BJ (cell line): ENCODE results near the gene HOXD11. TPM values are rescaled to one million over a fixed set of nuclear protein-coding genes. Genes with fewer than 3 reads are reported as not detected.
A peak's percentile ranks its signal among the peaks of the same experiment; 100 is the strongest.

Source experiments
- CTCF ChIA-PET: fragments of 350-600 bp; formaldehyde crosslinking; extraction: SDS; loops from one replicate; lab custom pipeline; 2021; ENCODE audit warnings: antibody characterized with exemption, inconsistent platforms; lab: Yijun Ruan, JAX
- POLR2A ChIA-PET: fragments of 300-600 bp; sonication (Branson Sonifier 250); formaldehyde crosslinking; extraction: SDS; loops from one replicate; lab custom pipeline; 2021; ENCODE audit warnings: antibody characterized with exemption; lab: Charles Lee
- DNase-seq: peaks from one replicate; pipeline ENCODE4 v3.0.0-alpha.2; 2011; ENCODE audit warnings: low read depth
- H3K27me3 ChIP-seq: 2 replicates; pipeline ENCODE4 v1.6.0; 2011; ENCODE audit warnings: low read length; ENCODE audit not compliant: control insufficient read depth, insufficient read depth
- H3K36me3 ChIP-seq: 2 replicates; pipeline ENCODE4 v1.5.1; 2011; ENCODE audit warnings: low read length; ENCODE audit not compliant: control insufficient read depth, insufficient read depth
- H3K4me3 ChIP-seq: 2 replicates; pipeline ENCODE4 v1.5.1; 2011; ENCODE audit warnings: low read depth, mild to moderate bottlenecking, control low read depth, low read length
- CTCF ChIP-seq: IDR thresholded peaks from 2 replicates; pipeline ENCODE4 v1.5.1; 2011; ENCODE audit warnings: low read depth, mild to moderate bottlenecking, control low read depth, inconsistent platforms, low read length, moderate library complexity; ENCODE audit not compliant: insufficient read depth
- polyA minus RNA-seq: library from RNA; depleted of rRNA, polyadenylated mRNA; stranded (reverse); fragments of >200 nt; gene quantifications from 2 replicates; pipeline ENCODE4 v1.2.3, GENCODE V29; 2011; rRNA and poly(A)+ RNA removed
- polyA plus RNA-seq: library from polyadenylated mRNA; depleted of rRNA; stranded (reverse); fragments of >200 nt; gene quantifications from 2 replicates; pipeline ENCODE4 v1.2.3, GENCODE V29; 2011; rRNA removed

The HOXD11 gene
- polyA plus RNA-seq (9.8 and 9.9 TPM in 2 replicates), polyA minus RNA-seq (2.1 and 3.4 TPM in 2 replicates)

- ChIA-PET POLR2A (no interaction called here), CTCF (no interaction called here)
- H3K4me3 ChIP-seq = peak within 1 kb of the TSS; percentile 54
- peaks cover 1% of the 10 kb centered on the region for H3K36me3 ChIP-seq
- TF ChIP-seq CTCF = no peak
- DNase-seq = no peak
- peaks cover 3% of the 10 kb centered on the region; the same call in 1 of the 2 replicates for H3K27me3 ChIP-seq
Observed at GRCh38 chr2:176106581-176107539, at the start of gene HOXD11. Gene HOXD11 (plus strand): TSS chr2:176107280. CDS start chr2:176107356, 76 bp downstream.

DNA sequence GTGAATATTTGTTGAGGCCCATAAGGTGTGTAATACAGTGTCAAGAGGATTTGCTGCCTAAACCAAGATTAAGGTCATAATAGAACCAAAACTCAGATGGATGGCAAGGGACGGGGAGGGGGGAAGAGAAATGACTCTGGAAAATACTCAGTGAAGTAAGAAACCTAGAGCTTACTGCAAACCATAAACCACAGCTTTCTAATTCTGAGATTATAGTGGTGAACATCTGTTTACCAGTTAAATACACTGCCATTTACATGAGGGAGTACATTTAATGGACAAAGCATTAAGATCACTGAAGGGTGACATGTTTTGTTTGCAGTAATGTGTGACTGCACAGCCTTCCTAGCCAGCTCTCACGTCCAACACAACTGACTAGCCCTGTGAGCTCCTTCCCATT, 43.1 kb upstream of the HOXD11 start:
- H3K36me3 ChIP-seq = no peaks in the 10 kb centered on the region
- no peak for DNase-seq
- CTCF ChIA-PET = no interaction called here
- no peak for TF ChIP-seq CTCF
- H3K27me3 ChIP-seq = no peaks in the 10 kb centered on the region
- no peak overlapping the region for H3K4me3 ChIP-seq
- POLR2A ChIA-PET = no interaction called here

DNA sequence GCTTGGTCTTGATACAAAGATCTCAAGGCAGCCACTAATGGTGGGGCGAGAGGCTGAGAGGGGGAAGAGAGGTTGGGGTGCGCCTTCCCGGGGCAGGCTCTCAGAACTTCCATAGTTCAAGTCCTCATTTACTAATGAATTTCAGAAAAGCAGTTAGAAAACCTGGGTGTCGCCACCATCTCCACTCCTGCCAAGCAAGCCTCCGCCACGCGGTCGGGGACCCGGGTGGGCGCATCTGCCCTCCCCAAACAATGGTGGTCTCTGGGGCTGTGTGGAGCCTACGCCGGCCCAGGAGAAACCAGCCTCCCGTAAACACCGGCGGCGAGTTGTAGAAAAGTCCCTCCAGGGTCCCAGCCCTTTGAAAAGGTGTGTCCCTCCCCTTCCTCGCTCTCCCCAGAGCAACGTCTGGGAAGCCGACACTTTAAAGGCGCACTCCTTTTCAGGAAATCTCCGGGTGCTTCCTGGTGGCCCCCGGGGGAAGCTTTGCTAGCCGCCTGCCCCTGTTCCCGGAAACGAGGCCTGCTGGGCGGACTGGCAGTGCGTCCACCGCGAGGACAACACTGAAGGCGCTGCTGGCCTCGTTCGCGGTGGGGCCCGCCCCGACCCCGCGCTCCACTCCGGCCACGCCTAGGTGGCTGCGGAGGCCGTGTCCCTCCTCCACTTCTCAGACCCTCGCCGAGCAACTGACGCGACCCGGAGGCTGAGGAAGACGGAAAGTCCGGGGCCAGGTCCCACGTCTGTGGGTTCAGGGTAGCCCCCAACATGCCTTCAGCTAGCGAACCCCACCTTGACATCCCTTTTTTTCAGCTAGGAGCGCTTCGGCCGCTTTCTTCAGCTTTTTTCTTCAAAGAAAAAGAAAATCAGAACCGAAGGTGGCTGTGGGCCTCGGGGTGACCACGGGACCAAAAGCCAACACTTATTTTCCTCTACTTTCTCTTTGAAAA, 40.2 kb upstream of the HOXD11 start:
- TF ChIP-seq CTCF = no peak
- no peaks in the 10 kb centered on the region for H3K36me3 ChIP-seq
- H3K27me3 ChIP-seq = no peaks in the 10 kb centered on the region
- DNase-seq = no peak
- no peak overlapping the region for H3K4me3 ChIP-seq
- ChIA-PET POLR2A (no interaction called here), CTCF (no interaction called here)

DNA sequence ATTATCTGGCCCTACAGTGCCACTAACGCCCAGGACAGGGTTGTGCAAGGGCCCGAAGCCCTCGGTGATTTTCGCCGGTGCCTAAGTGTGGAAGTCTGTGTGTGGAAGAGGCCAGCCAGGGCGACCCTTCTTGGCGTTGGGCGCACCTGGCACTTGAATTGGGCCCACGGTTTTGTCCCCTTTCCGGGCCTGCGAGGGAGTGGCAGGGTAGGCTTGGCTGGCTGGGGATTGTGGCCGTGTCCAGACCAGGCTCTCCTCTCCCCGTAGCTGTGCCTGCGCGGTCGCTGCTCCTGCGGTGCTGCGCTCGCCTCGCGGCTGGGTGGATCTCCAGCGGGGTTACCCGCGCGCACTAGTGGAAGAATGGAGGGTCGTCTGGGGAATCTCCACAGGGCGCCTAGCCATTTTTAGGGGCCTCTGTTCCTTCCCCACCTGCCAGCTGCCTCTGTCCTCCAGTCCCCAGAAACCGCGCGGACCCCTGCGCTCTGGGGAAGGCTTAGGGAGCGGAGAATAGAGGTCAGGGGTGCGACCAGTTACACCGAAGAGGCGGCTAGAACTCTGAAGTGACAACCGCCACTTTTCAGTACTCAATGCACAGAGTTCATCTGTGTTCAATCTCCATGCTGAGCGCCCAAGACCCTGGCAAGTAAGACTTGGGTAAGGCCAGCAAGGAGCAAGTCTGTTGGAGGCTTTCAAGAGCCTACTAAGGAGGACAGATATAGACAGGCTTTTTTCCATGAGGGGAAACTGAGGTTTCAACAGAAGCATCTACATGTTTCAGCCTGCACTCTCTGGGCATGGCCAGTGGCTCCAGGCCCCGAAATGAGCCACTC, 39.3 kb upstream of the HOXD11 start:
- Histone ChIP-seq H3K36me3 (no peaks in the 10 kb centered on the region), H3K4me3 (no peak overlapping the region), H3K27me3 (no peaks in the 10 kb centered on the region)
- POLR2A ChIA-PET = no interaction called here
- CTCF ChIA-PET = no interaction called here
- no peak for TF ChIP-seq CTCF
- DNase-seq = no peak
